Measurements from ENCODE around the gene IFIT3. TPM values are rescaled to one million over a fixed set of nuclear protein-coding genes. Genes with fewer than 3 reads are reported as not detected.
"Not testable (repeated sequence)": the region's sequence is repeated elsewhere in the genome, so short reads cannot be mapped to it uniquely, and the experiment has no call there.

Gene IFIT3
- total RNA-seq, 1 experiment from 2014 or later = 0.55 TPM

DNA sequence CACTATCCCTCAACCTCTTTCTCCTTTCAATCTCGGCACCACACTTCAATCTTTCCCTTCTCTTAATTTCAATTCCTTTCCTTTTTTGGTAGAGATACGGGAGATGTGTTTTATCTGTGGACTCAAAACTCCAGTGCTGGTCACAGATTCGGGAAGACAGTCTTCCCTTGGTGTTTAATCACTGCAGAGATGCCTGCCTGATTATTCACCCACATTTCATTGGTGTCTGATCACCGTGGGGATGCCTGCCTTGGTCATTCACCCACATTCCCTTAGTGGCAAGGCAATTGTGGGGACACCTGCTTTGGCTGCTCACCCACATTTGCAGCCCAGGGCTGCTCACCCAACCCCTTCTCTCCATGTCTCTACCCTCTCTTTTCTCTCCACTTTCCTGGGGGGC lies 42.5 kb upstream of the IFIT3 start:
- H3K56ac ChIP-seq (ENCODE audit: insufficient read length, low read depth, low read length); H3K4me1 ChIP-seq (ENCODE audit: insufficient read depth, low read length); H3K4me3 Mint-ChIP-seq; H3K4ac ChIP-seq (ENCODE audit: low read depth, low read length); H3K23ac ChIP-seq (ENCODE audit: insufficient read length, low read depth, low read length); H3K27me3 Mint-ChIP-seq (ENCODE audit: low read depth); H2BK15ac ChIP-seq (ENCODE audit: low read depth, low read length); H2BK12ac ChIP-seq (ENCODE audit: insufficient read length, low read depth, low read length); H3K79me1 ChIP-seq (ENCODE audit: insufficient read depth, low read depth, low read length, poor library complexity, severe bottlenecking); H4K91ac ChIP-seq (ENCODE audit: insufficient read length, low read depth, low read length); DNase-seq; H3K4me2 ChIP-seq (ENCODE audit: insufficient read depth, insufficient read length, low read length); H3K18ac ChIP-seq (ENCODE audit: insufficient read length, low read depth, low read length); H4K5ac ChIP-seq (ENCODE audit: insufficient read length, low read depth, low read length); H3K9ac ChIP-seq (ENCODE audit: extremely low read depth, insufficient read length, low read length); H2AK5ac ChIP-seq (ENCODE audit: insufficient read length, low read length); H2AFZ ChIP-seq (ENCODE audit: low read length); H3K14ac ChIP-seq (ENCODE audit: insufficient read depth, low read length); H4K20me1 ChIP-seq (ENCODE audit: control insufficient read depth, insufficient read depth, insufficient read length); H3K23me2 ChIP-seq (ENCODE audit: insufficient read length, low read depth, low read length, poor library complexity, severe bottlenecking); H3K27me3 ChIP-seq (ENCODE audit: insufficient read depth, low read length); H3K9me3 ChIP-seq (ENCODE audit: control insufficient read depth, low read depth, low read length); H2BK120ac ChIP-seq (ENCODE audit: low read depth, low read length, poor library complexity, severe bottlenecking); H3K27ac ChIP-seq (ENCODE audit: insufficient read length, low read depth, low read length); H2BK20ac ChIP-seq (ENCODE audit: low read depth, low read length, poor library complexity, severe bottlenecking); H2BK5ac ChIP-seq (ENCODE audit: insufficient read length, low read length); H3K79me2 ChIP-seq (ENCODE audit: insufficient read depth, low read length); H4K8ac ChIP-seq (replicated peaks; ENCODE audit: insufficient read length, low read depth, low read length); H3T11ph ChIP-seq (ENCODE audit: low read length): not testable (repeated sequence)
- peaks cover 10 to 14% (median 11%) of the 10 kb centered on the region in 3 experiments; a peak in 6 of 7 replicates for H3K36me3 Mint-ChIP-seq (ENCODE audit: insufficient read depth in 1 of 3, low read depth in 3 of 3)
- peaks cover 11 to 15% of the 10 kb centered on the region in 2 experiments for H3K9me3 Mint-ChIP-seq
- peaks cover 18 to 19% of the 10 kb centered on the region in 2 experiments for H3K4me1 Mint-ChIP-seq
- H3K27ac Mint-ChIP-seq = peak overlapping the region in 1 of 3 experiments; percentile 71; a peak in 1 of 7 replicates
- WGBS (ENCODE audit: extremely low coverage, insufficient read length, low lambda C conversion rate) = 0% methylated on average over 1 of the region's 4 CpGs

All from H9 (cell line).